Measurements from ENCODE around the gene MLST8.

DNA sequence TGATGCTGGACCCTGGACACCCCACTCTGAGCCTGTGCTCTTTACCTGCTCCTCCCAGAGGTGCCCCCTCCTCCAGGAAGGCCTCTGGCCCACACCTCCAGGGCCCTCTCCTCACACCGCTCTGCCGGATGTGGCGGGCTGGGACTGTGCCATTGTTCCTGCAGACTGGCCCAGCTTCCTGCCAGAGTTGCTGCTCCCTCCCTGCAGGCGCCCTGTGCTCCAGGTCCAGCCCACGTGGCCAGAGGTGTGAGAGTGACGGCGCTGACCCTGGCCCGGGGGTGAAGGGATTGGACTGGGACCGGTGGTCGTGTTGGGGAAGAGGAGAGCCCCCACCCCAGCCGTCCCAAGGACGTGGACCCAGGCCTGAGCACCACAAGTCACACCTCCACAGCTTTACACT lies 23.8 kb downstream of the MLST8 start:
- TF ChIP-seq, protein P1, sequence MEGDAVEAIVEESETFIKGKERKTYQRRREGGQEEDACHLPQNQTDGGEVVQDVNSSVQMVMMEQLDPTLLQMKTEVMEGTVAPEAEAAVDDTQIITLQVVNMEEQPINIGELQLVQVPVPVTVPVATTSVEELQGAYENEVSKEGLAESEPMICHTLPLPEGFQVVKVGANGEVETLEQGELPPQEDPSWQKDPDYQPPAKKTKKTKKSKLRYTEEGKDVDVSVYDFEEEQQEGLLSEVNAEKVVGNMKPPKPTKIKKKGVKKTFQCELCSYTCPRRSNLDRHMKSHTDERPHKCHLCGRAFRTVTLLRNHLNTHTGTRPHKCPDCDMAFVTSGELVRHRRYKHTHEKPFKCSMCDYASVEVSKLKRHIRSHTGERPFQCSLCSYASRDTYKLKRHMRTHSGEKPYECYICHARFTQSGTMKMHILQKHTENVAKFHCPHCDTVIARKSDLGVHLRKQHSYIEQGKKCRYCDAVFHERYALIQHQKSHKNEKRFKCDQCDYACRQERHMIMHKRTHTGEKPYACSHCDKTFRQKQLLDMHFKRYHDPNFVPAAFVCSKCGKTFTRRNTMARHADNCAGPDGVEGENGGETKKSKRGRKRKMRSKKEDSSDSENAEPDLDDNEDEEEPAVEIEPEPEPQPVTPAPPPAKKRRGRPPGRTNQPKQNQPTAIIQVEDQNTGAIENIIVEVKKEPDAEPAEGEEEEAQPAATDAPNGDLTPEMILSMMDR (conservative IDR thresholded peaks at IDR 0.05), result no peak
- TF ChIP-seq ZFX (IDR thresholded peaks at IDR 0.05), result no peak
